Measurements from ENCODE around the gene MOB1B.

- TF ChIP-seq TCF12 (IDR thresholded peaks at IDR 0.05; ENCODE audit: low read depth) = no peak
- TF ChIP-seq NFIC (IDR thresholded peaks at IDR 0.05) = no peak
- TF ChIP-seq YY1 (IDR thresholded peaks at IDR 0.05; ENCODE audit: low read depth) = no peak
- no peak for TF ChIP-seq EP300 (IDR thresholded peaks at IDR 0.05; ENCODE audit: borderline replicate concordance)
- TF ChIP-seq CREB1 (IDR thresholded peaks at IDR 0.05; ENCODE audit: low read depth) = no peak
- TF ChIP-seq REST (IDR thresholded peaks at IDR 0.05; ENCODE audit: low read depth) = no peak
- no peak for TF ChIP-seq CEBPB (IDR thresholded peaks at IDR 0.05)
- no peak for TF ChIP-seq USF1 (IDR thresholded peaks at IDR 0.05)
- TF ChIP-seq, protein P1, sequence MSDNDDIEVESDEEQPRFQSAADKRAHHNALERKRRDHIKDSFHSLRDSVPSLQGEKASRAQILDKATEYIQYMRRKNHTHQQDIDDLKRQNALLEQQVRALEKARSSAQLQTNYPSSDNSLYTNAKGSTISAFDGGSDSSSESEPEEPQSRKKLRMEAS (IDR thresholded peaks at IDR 0.05) = no peak
- no peak for TF ChIP-seq RAD21 (IDR thresholded peaks at IDR 0.05; ENCODE audit: low read depth)
- TF ChIP-seq TAF1 (IDR thresholded peaks at IDR 0.05; ENCODE audit: low read depth) = no peak
- no peak for TF ChIP-seq EGR1 (IDR thresholded peaks at IDR 0.05)
- TF ChIP-seq FOXM1 (IDR thresholded peaks at IDR 0.05; ENCODE audit: borderline replicate concordance, low read depth) = no peak
- no peak for TF ChIP-seq TEAD4 (IDR thresholded peaks at IDR 0.05)
These were observed 13.8 kb downstream of the MOB1B start for GRCh38 chr4:70915874-70916559.
